HepG2 (cell line): ENCODE results near the gene DLEC1. TPM values are rescaled to one million over a fixed set of nuclear protein-coding genes. Genes with fewer than 3 reads are reported as not detected.

Experiments
- ARHGAP35 ChIP-seq: sonication (generic); formaldehyde crosslinking; IDR thresholded peaks from 2 replicates; pipeline ENCODE4 v1.9.0; 2022; ENCODE audit warnings: mild to moderate bottlenecking, inconsistent platforms, moderate library complexity, missing genetic modification reagents, borderline replicate concordance
- BHLHE40 ChIP-seq: IDR thresholded peaks from 2 replicates; pipeline ENCODE4 v1.6.1; 2011; ENCODE audit warnings: low read length, improper control_type of control experiment
- BRF2 ChIP-seq: sonication (generic); formaldehyde crosslinking; IDR thresholded peaks from 2 replicates; pipeline ENCODE4 v1.8.1; 2022; ENCODE audit warnings: mild to moderate bottlenecking, missing genetic modification reagents
- CENPT ChIP-seq: sonication (generic); formaldehyde crosslinking; IDR thresholded peaks from 2 replicates; pipeline ENCODE4 v1.8.0; 2022; ENCODE audit warnings: low read depth, mild to moderate bottlenecking, moderate library complexity, missing genetic modification reagents
- CHD2 ChIP-seq: IDR thresholded peaks from 2 replicates; pipeline ENCODE4 v1.6.1; 2011; ENCODE audit warnings: low read depth, low read length, improper control_type of control experiment
- EP300 ChIP-seq, 3 experiments: sonication (generic) in 1 of 3; formaldehyde crosslinking in 1 of 3; IDR thresholded peaks; 2 replicates each; pipeline versions ENCODE4 v1.5.1 to v1.6.1; 2011 to 2020; ENCODE audit warnings: low read depth in 2 of 3, low read length in 2 of 3, borderline replicate concordance in 1 of 3, improper control_type of control experiment in 1 of 3, mild to moderate bottlenecking in 1 of 3, missing genetic modification reagents in 1 of 3, moderate library complexity in 1 of 3
- GTF2F1 ChIP-seq: fragments of 150-350 bp; IDR thresholded peaks from 2 replicates; pipeline ENCODE4 v1.6.1; 2014; ENCODE audit warnings: low read length
- HMG20B ChIP-seq: conservative IDR thresholded peaks from 2 replicates; pipeline ENCODE4 v1.6.1; 2016; ENCODE audit warnings: missing genetic modification reagents, missing compliant biosample characterization
- MAZ ChIP-seq, 2 experiments: sonication (generic) in 1 of 2; formaldehyde crosslinking in 1 of 2; IDR thresholded peaks; 2 replicates each; pipeline versions ENCODE4 v1.5.0 to v1.6.1; 2012 to 2020; ENCODE audit warnings: low read depth in 2 of 2, mild to moderate bottlenecking in 2 of 2, borderline replicate concordance in 1 of 2, improper control_type of control experiment in 1 of 2, low read length in 1 of 2, missing genetic modification reagents in 1 of 2, moderate library complexity in 1 of 2
- MLX ChIP-seq: IDR thresholded peaks from 2 replicates; pipeline ENCODE4 v1.6.1; 2016
- PHF5A ChIP-seq: IDR thresholded peaks from one replicate; pipeline ENCODE4 v1.6.1; 2018; ENCODE audit warnings: low read depth, missing genetic modification reagents; ENCODE audit not compliant: unreplicated experiment
- PTBP1 ChIP-seq: fragments of 200-400 bp; formaldehyde crosslinking; IDR thresholded peaks from 2 replicates; pipeline ENCODE4 v1.6.1; 2018; ENCODE audit warnings: low read length, low read depth; ENCODE audit not compliant: poor library complexity, severe bottlenecking
- RNF219 ChIP-seq: sonication (generic); formaldehyde crosslinking; IDR thresholded peaks from 2 replicates; pipeline ENCODE4 v1.5.0; 2020; ENCODE audit warnings: mild to moderate bottlenecking, missing genetic modification reagents
- RORA ChIP-seq: sonication (generic); formaldehyde crosslinking; IDR thresholded peaks from 2 replicates; pipeline ENCODE4 v1.5.0; 2020; ENCODE audit warnings: mild to moderate bottlenecking, missing genetic modification reagents, moderate library complexity
- SMAD9 ChIP-seq: sonication (generic); formaldehyde crosslinking; IDR thresholded peaks from 2 replicates; pipeline ENCODE4 v1.5.1; 2020; ENCODE audit warnings: mild to moderate bottlenecking, missing genetic modification reagents
- SP140L ChIP-seq: sonication (generic); formaldehyde crosslinking; IDR thresholded peaks from 2 replicates; pipeline ENCODE4 v1.4.0; 2020; ENCODE audit warnings: missing genetic modification reagents, borderline replicate concordance
- TOE1 ChIP-seq: sonication (generic); formaldehyde crosslinking; IDR thresholded peaks from 2 replicates; pipeline ENCODE4 v1.4.0; 2020; ENCODE audit warnings: mild to moderate bottlenecking, missing genetic modification reagents
- ZBTB7B ChIP-seq: sonication (generic); formaldehyde crosslinking; IDR thresholded peaks from 2 replicates; pipeline ENCODE4 v1.4.0; 2020; ENCODE audit warnings: missing genetic modification reagents
- ZNF34 ChIP-seq: sonication (generic); formaldehyde crosslinking; IDR thresholded peaks from 2 replicates; pipeline ENCODE4 v1.4.0; 2020; ENCODE audit warnings: mild to moderate bottlenecking, missing genetic modification reagents, borderline replicate concordance
- ZNF468 ChIP-seq: sonication (generic); formaldehyde crosslinking; IDR thresholded peaks from 2 replicates; pipeline ENCODE4 v1.8.0; 2022; ENCODE audit warnings: mild to moderate bottlenecking, moderate library complexity, missing genetic modification reagents
- ZNF562 ChIP-seq: sonication (generic); formaldehyde crosslinking; IDR thresholded peaks from 2 replicates; pipeline ENCODE4 v1.8.0; 2022; ENCODE audit warnings: missing genetic modification reagents, borderline replicate concordance
- ZNF589 ChIP-seq: sonication (generic); formaldehyde crosslinking; conservative IDR thresholded peaks from 2 replicates; pipeline ENCODE4 v1.8.0; 2022; ENCODE audit warnings: mild to moderate bottlenecking, moderate library complexity, missing genetic modification reagents
- ZSCAN9 ChIP-seq: IDR thresholded peaks from 2 replicates; pipeline ENCODE4 v1.6.1; 2016; ENCODE audit warnings: borderline replicate concordance
- polyA plus RNA-seq, 8 experiments: library from polyadenylated mRNA; depleted of rRNA in 3 of 8; stranded (reverse) in 7 of 8; unstranded in 1 of 8; fragments of >200 nt; fragmentation: Illumina TruSeq in 4 of 8; extraction: Trizol in 4 of 8; gene quantifications; 2 replicates each; pipeline versions ENCODE4 v1.2.1 to v1.2.3, GENCODE V29; 2011 to 2016; ENCODE audit warnings: low read depth in 4 of 8, missing spikeins in 1 of 8, mixed read lengths in 1 of 8; ENCODE audit not compliant: insufficient read depth in 1 of 8
- total RNA-seq, 5 experiments: library from RNA; depleted of rRNA; stranded (reverse); fragments of >200 nt; fragmentation: Illumina TruSeq; extraction: Trizol; gene quantifications; 2 replicates each; pipeline ENCODE4 v1.2.3, GENCODE V29; 2016; ENCODE audit warnings: low read depth in 1 of 5
- TF ChIP-seq, protein P1 (sequence below): sonication (generic); formaldehyde crosslinking; conservative IDR thresholded peaks from 2 replicates; pipeline ENCODE4 v1.8.1; 2023; ENCODE audit warnings: missing genetic modification reagents
- TF ChIP-seq, protein P2 (sequence below): sonication (generic); formaldehyde crosslinking; IDR thresholded peaks from 2 replicates; pipeline ENCODE4 v1.5.1; 2020; ENCODE audit warnings: mild to moderate bottlenecking, missing genetic modification reagents, moderate library complexity

Gene DLEC1
- total and polyA plus RNA-seq, 2 of the 13 experiments (the other 11 are each of a cell fraction or from before 2014, with no cell fraction given): 0.09 TPM; not detected in 1

GRCh38 chr3:38164643-38164951 is 125.6 kb downstream of the DLEC1 start (continued):
- TF ChIP-seq TOE1 (CRISPR knock-in tag) (0 out of 2 replicates have a peak, but pooled peaks have one; percentile 13), ZBTB7B (no peak), BRF2 (CRISPR knock-in tag) (no peak), SP140L (CRISPR knock-in tag) (no peak), ZNF468 (CRISPR knock-in tag) (no peak), PHF5A (no peak), CHD2 (peak; percentile 62; the same call in 1 of the 2 replicates), ZNF562 (CRISPR knock-in tag) (no peak), ZNF589 (CRISPR knock-in tag) (no peak), HMG20B (CRISPR knock-in tag) (no peak), RORA (CRISPR knock-in tag) (no peak), RNF219 (0 out of 2 replicates have a peak, but pooled peaks have one; percentile 34), ZNF34 (CRISPR knock-in tag) (no peak), ZSCAN9 (no peak), MLX (CRISPR knock-in tag) (no peak), ARHGAP35 (no peak), GTF2F1 (no peak), CENPT (CRISPR knock-in tag) (no peak), MAZ (IDR thresholded peaks at IDR 0.05; ENCODE audit: borderline replicate concordance, low read depth, low read length) (no peak), MAZ (CRISPR knock-in tag; IDR thresholded peaks at IDR 0.05; ENCODE audit: low read depth) (no peak), PTBP1 (no peak), BHLHE40 (no peak), SMAD9 (CRISPR knock-in tag) (no peak), EP300 (IDR thresholded peaks at IDR 0.05; ENCODE audit: low read depth in 2 of 2, low read length in 2 of 2) (no peak), EP300 (CRISPR knock-in tag; IDR thresholded peaks at IDR 0.05; ENCODE audit: borderline replicate concordance) (no peak)
- TF ChIP-seq, protein P1, sequence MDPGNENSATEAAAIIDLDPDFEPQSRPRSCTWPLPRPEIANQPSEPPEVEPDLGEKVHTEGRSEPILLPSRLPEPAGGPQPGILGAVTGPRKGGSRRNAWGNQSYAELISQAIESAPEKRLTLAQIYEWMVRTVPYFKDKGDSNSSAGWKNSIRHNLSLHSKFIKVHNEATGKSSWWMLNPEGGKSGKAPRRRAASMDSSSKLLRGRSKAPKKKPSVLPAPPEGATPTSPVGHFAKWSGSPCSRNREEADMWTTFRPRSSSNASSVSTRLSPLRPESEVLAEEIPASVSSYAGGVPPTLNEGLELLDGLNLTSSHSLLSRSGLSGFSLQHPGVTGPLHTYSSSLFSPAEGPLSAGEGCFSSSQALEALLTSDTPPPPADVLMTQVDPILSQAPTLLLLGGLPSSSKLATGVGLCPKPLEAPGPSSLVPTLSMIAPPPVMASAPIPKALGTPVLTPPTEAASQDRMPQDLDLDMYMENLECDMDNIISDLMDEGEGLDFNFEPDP (CRISPR knock-in tag): no peak
- TF ChIP-seq, protein P2, sequence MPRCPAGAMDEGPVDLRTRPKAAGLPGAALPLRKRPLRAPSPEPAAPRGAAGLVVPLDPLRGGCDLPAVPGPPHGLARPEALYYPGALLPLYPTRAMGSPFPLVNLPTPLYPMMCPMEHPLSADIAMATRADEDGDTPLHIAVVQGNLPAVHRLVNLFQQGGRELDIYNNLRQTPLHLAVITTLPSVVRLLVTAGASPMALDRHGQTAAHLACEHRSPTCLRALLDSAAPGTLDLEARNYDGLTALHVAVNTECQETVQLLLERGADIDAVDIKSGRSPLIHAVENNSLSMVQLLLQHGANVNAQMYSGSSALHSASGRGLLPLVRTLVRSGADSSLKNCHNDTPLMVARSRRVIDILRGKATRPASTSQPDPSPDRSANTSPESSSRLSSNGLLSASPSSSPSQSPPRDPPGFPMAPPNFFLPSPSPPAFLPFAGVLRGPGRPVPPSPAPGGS (CRISPR knock-in tag): 0 out of 2 replicates have a peak, but pooled peaks have one; percentile 5
